ENCODE measurements around the gene NACC1.
A peak's percentile ranks its signal among the peaks of the same experiment; 100 is the strongest.

The NACC1 gene

GRCh38 chr19:13120817-13121216, 2.8 kb downstream of the NACC1 start:
- DNase-seq = peak; percentile 65

DNA sequence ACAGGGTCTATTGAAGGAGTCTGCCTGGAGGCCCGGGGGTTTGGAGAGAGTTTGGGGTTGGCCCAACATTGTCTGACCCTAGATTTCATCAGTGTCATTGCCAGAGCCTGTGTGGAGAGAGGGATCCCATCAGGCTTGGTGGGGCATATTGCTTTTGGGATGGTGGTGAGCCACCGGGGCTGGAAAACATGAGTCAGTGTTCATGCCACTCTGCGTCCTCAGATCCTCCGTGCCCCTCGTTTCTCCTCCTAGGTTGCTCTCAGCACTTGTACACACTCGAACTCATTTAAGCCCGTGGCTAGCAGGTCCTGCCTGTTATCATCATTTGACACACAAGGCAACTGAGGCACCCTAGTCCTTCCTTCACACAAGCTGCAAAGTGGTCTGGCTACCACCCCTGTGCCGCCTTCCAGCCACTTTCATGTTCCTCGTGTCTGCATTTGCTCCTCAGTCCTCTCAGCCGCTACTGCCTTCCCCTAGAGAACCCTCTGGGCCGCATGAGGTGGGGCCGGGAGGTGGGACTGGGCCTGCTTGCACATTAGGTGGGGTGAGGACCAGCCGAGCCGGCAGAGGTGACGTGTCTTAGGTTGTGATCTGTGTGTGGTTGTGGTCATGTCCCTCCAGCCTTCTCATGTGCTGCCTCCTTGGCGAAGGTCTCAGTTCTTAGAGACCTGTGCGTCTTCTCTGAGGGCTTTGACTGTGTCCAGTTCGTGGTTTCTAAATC, 3.6 kb downstream of the NACC1 start:
- no peak for DNase-seq

GRCh38 chr19:13122275-13122878, 4.3 kb downstream of the NACC1 start:
- no peak for DNase-seq

DNA sequence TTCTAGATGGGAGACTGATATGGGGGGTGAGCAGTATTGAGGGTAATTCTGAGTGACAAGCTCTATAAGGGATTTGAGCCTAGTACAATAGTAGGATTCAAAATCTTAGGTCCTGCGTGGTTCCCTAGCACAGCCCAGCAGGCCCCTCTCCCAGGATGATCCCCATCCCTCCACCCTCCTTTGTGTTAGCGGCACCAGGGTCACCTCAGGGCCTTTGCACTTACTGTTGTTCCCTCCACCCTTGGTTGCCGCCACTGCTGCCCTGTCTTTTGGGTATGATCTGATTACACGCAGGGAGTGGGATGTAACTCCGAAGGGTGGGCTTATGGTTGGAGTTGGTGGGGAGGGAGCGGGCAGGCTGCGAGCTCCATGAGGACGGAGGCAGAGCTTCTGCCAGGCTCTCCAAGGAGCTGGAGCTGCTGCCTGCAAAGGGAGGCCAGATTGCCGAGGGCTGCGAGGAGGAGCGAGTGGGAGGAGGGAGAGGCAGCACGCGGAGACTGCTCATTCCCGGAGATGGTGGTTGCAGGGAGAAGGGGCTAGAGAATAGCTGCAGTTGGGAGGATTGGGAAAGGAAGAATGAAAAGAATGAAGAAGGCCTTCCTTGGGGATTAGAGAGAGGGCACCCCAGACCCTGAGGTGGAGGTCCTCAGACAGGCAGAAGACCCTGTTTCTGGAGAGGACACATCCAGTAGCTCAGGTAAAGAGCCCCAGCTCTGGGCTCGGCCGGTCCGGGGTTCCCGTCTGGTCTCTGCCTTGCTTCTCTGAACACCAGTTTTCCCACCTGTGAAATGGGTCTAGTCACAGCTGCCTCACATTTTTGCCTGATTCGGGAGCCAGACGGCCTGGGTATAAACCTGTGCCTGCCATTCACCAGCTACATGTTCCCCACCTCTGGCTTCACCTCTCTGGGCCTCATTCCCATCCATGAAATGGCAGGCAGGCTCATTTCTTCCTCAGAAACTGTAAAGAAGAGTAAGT, 5.2 kb downstream of the NACC1 start:
- DNase-seq = no peak

DNA sequence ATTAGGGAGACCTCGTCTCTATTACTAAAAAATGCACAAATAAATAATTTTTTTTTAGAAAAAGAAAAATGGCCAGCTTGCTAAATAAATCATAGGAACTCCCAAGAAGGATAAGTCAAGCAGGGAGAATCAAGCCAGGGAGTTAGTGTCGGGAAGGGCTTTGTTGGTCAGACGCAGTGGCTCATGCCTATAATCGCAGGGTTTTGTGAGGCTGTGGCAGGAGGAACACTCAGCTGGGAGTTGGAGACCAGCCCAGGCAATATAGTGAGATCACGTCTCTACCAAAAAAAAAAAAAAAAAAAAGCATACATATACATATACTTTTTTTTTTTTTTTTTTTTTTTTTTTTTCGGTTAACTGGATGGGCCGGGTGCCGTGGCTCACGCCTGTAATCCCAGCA, 9.0 kb downstream of the NACC1 start:
- no peak for DNase-seq

DNA sequence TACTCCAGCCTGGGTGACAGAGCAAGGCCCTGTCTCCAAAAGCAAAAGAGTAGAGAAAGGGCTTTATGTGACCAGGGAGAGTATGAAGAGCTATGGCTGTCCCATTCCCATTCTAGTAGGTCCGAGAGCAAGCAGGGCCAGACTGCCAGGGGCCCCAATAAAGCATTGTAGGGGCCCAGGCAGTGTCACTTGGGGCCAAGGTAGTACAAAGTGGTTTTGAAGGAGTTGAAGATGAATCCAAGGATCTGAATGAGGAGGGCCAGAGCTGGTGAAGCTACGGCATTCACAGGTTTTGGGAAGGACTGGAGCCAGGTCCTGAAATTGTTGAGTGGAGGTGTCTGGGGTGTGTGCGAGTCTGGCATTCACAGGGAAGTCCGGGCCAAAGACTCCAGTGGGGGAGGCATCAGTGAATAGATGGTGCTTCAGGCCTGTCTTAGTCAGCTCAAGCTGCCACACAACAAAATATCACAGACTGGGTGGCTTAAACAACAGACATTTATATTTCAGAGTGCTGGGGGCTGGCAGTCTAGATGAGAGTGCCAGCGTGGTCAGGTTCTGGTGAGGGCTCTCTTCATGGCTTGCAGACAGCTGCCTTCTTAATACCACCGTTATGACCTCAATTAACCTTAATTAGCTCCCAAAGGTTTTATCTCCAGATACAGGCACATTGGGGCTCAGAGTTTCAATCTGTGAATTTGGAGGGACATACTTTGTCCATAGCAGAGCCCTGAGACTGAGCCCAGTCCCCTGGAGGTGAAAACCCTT, 9.9 kb downstream of the NACC1 start:
- DNase-seq = no peak

DNA sequence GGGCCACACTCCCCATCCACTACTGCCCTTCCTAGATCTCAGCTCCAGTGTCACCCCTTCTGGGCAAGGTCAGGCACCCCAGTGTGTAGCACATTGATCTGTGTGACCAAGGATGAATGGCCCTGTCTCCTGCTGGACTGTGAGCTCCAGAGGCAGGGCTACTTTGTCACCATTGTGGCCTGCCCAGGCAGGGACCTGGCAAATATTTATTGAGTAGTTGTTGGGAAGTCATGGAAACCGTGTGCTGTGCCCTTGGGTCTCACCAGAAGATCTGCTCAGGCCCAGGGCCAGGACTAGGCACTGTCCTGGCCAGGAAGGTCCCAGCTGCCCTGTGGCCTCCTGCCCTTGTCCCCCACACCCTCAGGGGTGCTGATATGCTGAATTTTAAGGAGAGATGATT, 10.5 kb downstream of the NACC1 start:
- no peak for DNase-seq

- DNase-seq = no peak
Measured at GRCh38 chr19:13129384-13129783, 11.3 kb downstream of the NACC1 start.

- DNase-seq = no peak
Measured at GRCh38 chr19:13130886-13131490, 12.9 kb downstream of the NACC1 start.

- peak; percentile 60 for DNase-seq
Measured at GRCh38 chr19:13132471-13133180, 14.6 kb downstream of the NACC1 start.

- DNase-seq = no peak
Measured at GRCh38 chr19:13133241-13133870, 15.3 kb downstream of the NACC1 start.

GRCh38 chr19:13134626-13135025, 16.6 kb downstream of the NACC1 start:
- no peak for DNase-seq

- DNase-seq = no peak
Measured at GRCh38 chr19:13135068-13136062, 17.3 kb downstream of the NACC1 start.

GRCh38 chr19:13137290-13137794, 19.3 kb downstream of the NACC1 start:
- no peak for DNase-seq

DNA sequence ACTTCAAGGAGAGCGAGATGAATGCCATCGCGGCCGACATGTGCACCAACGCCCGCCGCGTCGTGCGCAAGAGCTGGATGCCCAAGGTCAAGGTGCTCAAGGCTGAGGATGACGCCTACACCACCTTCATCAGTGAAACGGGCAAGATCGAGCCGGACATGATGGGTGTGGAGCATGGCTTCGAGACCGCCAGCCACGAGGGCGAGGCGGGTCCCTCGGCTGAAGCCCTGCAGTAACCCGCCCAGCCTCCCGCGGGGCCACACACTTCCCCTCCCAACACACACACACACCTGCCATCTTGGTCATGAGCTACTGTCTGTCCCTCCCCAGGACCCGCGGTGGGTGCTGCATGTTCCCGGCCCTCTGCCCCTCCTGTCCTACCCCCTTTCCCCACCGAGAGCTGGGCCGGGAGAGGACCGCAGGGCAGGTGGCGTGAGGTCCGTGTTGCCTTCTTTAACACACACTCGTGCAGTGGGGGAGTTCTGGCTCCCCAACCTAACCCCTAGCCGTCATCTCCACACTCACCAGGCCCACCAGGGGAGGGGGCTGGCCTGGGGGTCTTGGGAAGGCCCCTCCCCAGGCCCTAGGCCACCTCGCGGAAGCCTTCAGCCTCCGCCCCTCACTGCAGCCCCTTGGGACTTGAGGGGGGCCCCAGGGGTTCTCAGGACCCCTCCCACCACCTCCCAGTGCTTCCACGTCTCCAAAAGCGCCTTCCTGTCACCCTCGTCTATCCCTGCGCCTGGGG, 20.3 kb downstream of the NACC1 start:
- no peak for DNase-seq

- no peak for DNase-seq
Measured at GRCh38 chr19:13138916-13139198, 20.8 kb downstream of the NACC1 start.

DNA sequence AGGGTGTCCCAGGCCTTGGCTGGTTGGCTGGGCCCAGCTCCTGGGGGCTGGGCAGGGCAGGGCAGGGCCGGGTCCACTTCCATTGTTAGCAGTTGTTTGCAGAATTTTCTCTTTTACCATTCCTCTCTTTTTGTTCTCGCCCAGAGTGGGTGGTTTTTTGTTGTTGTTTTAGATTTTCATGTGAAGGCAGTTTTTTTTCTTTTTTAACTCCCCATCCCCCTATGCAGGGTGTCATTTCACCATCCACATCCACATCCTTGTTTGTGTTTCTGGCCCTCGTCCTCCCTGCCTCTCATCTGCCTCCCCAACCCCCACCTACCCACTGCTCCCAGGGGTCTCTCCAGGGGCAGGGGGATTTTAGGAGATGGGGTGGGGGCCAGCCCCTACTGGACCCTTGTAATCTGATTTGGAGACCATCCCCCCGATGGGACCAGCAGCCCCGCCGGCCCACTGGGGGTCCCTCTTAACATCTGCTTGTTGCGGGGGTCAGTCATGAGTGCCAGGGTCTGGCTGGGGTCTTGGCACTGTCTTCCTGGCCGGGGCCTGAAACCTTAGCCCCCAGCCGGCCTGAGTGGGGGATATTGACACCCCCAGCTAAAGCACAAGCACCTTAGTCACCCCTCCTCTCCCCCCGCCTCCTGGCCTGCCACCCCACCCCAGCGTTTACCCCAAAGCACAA, 21.7 kb downstream of the NACC1 start:
- no peak for DNase-seq
